C1 segment of cervical spinal cord (tissue), 14 donors: Measurements from ENCODE around the gene PRKAR2B.
A peak's percentile ranks its signal among the peaks of the same experiment; 100 is the strongest.

ENCODE experiments used
- DNase-seq, 14 donors: peaks; one replicate each; lab custom pipeline; 2025; lab: John Stamatoyannopoulos, UW

Gene PRKAR2B

GRCh38 chr7:107044347-107045194 lies at the start of gene PRKAR2B:
PRKAR2B (plus strand) TSS chr7:107044705; CDS start chr7:107044908, 203 bp downstream.
- DNase-seq, result peak in 13 of 14 donors; percentile 38 to 86 (median 72)

- DNase-seq, result no peak
These were observed 49.7 kb upstream of the PRKAR2B start for GRCh38 chr7:106994833-106995232.

GRCh38 chr7:106997487-106998271 lies 46.8 kb upstream of the PRKAR2B start:
- DNase-seq, result no peak

- DNase-seq, result no peak
These were observed 45.5 kb upstream of the PRKAR2B start for GRCh38 chr7:106999023-106999422.

GRCh38 chr7:107001490-107001889 lies 43.0 kb upstream of the PRKAR2B start:
- no peak for DNase-seq

GRCh38 chr7:107002126-107002525 lies 42.4 kb upstream of the PRKAR2B start:
- no peak for DNase-seq

- no peak for DNase-seq
These were observed 41.9 kb upstream of the PRKAR2B start for GRCh38 chr7:107002529-107002998.

- DNase-seq, result no peak
These were observed 37.3 kb upstream of the PRKAR2B start for GRCh38 chr7:107007007-107007891.

GRCh38 chr7:107007892-107008287 lies 36.6 kb upstream of the PRKAR2B start:
- DNase-seq, result no peak

GRCh38 chr7:107009846-107010203 lies 34.7 kb upstream of the PRKAR2B start:
- no peak for DNase-seq

GRCh38 chr7:107012691-107013090 lies 31.8 kb upstream of the PRKAR2B start:
- DNase-seq, result no peak

- DNase-seq, result no peak
These were observed 30.0 kb upstream of the PRKAR2B start for GRCh38 chr7:107014387-107015023.

GRCh38 chr7:107016312-107016711 lies 28.2 kb upstream of the PRKAR2B start:
- DNase-seq, result no peak

- DNase-seq, result no peak
These were observed 26.4 kb upstream of the PRKAR2B start for GRCh38 chr7:107017965-107018719.

GRCh38 chr7:107020400-107020799 lies 24.1 kb upstream of the PRKAR2B start:
- DNase-seq, result no peak

- DNase-seq, result no peak
These were observed 22.9 kb upstream of the PRKAR2B start for GRCh38 chr7:107021600-107021999.

- no peak for DNase-seq
These were observed 20.9 kb upstream of the PRKAR2B start for GRCh38 chr7:107023522-107024151.

- DNase-seq, result no peak
These were observed 19.6 kb upstream of the PRKAR2B start for GRCh38 chr7:107024906-107025305.

GRCh38 chr7:107025449-107026103 lies 18.9 kb upstream of the PRKAR2B start:
- DNase-seq, result no peak
